Trophoblast cell (in vitro differentiated cells and primary cell): Measurements from ENCODE around the gene ARHGEF6. TPM values are rescaled to one million over a fixed set of nuclear protein-coding genes. Genes with fewer than 3 reads are reported as not detected.

Experiments used
- DNase-seq, 2 donors: peaks; one replicate each; pipeline ENCODE4 v3.0.0-alpha.2; 2016
- H2AFZ ChIP-seq: 2 replicates; pipeline ENCODE4 v1.6.1; 2013; ENCODE audit warnings: low read length, moderate library complexity, mild to moderate bottlenecking; ENCODE audit not compliant: insufficient read depth, poor library complexity
- H2AK5ac ChIP-seq: 2 replicates; pipeline ENCODE4 v1.6.1; 2013; ENCODE audit warnings: mild to moderate bottlenecking, low read length
- H2BK120ac ChIP-seq: 2 replicates; pipeline ENCODE4 v1.6.1; 2013; ENCODE audit warnings: low read length, mild to moderate bottlenecking, moderate library complexity; ENCODE audit not compliant: insufficient read depth, poor library complexity
- H2BK12ac ChIP-seq: 2 replicates; pipeline ENCODE4 v1.6.1; 2013; ENCODE audit warnings: mild to moderate bottlenecking, low read length, moderate library complexity
- H2BK5ac ChIP-seq: 2 replicates; pipeline ENCODE4 v1.6.1; 2013; ENCODE audit warnings: low read length, low read depth, moderate library complexity, mild to moderate bottlenecking; ENCODE audit not compliant: poor library complexity
- H3K14ac ChIP-seq: 2 replicates; pipeline ENCODE4 v1.6.1; 2013; ENCODE audit warnings: mild to moderate bottlenecking, low read length
- H3K18ac ChIP-seq: 2 replicates; pipeline ENCODE4 v1.6.1; 2013; ENCODE audit warnings: mild to moderate bottlenecking, low read length
- H3K23ac ChIP-seq: 2 replicates; pipeline ENCODE4 v1.6.1; 2013; ENCODE audit warnings: low read length
- H3K27ac ChIP-seq: 2 replicates; pipeline ENCODE4 v1.5.1; 2013; ENCODE audit warnings: low read depth, mild to moderate bottlenecking, inconsistent platforms, low read length, moderate library complexity
- H3K27me3 ChIP-seq: 2 replicates; pipeline ENCODE4 v1.6.1; 2013; ENCODE audit warnings: inconsistent platforms, mild to moderate bottlenecking, low read length, moderate library complexity; ENCODE audit not compliant: insufficient read depth
- H3K36me3 ChIP-seq, 2 experiments: 1 replicate in 1 of 2; 2 replicates in 1 of 2; pipeline ENCODE4 v1.6.1; 2013; ENCODE audit warnings: low read length in 2 of 2, mild to moderate bottlenecking in 2 of 2, moderate library complexity in 1 of 2; ENCODE audit not compliant: insufficient read depth in 2 of 2, control insufficient read depth in 1 of 2
- H3K4ac ChIP-seq: 2 replicates; pipeline ENCODE4 v1.6.1; 2013; ENCODE audit warnings: low read depth, mild to moderate bottlenecking, low read length, moderate library complexity
- H3K4me1 ChIP-seq, 2 experiments: 1 replicate in 1 of 2; 2 replicates in 1 of 2; pipeline ENCODE4 v1.6.1; 2013; ENCODE audit warnings: low read length in 2 of 2, mild to moderate bottlenecking in 2 of 2, moderate library complexity in 1 of 2; ENCODE audit not compliant: insufficient read depth in 2 of 2, control insufficient read depth in 1 of 2
- H3K4me2 ChIP-seq: 2 replicates; pipeline ENCODE4 v1.6.1; 2013; ENCODE audit warnings: inconsistent platforms, mild to moderate bottlenecking, low read length, moderate library complexity
- H3K4me3 ChIP-seq: 2 replicates; pipeline ENCODE4 v1.5.1; 2013; ENCODE audit warnings: mild to moderate bottlenecking, low read depth, low read length, inconsistent platforms
- H3K79me1 ChIP-seq: one replicate; pipeline ENCODE4 v1.6.1; 2013; ENCODE audit warnings: low read length
- H3K79me2 ChIP-seq: 2 replicates; pipeline ENCODE4 v1.6.1; 2013; ENCODE audit warnings: low read length, mild to moderate bottlenecking; ENCODE audit not compliant: control insufficient read depth, insufficient read depth, poor library complexity
- H3K9ac ChIP-seq: 2 replicates; pipeline ENCODE4 v1.6.1; 2013; ENCODE audit warnings: mild to moderate bottlenecking, low read length
- H3K9me3 ChIP-seq: 2 replicates; pipeline ENCODE4 v1.6.1; 2013; ENCODE audit warnings: low read depth, mild to moderate bottlenecking, control low read depth, inconsistent platforms, low read length; ENCODE audit not compliant: insufficient read depth
- H4K12ac ChIP-seq: 2 replicates; pipeline ENCODE4 v1.6.1; 2013; ENCODE audit warnings: low read depth, mild to moderate bottlenecking, low read length, moderate library complexity
- H4K8ac ChIP-seq: 2 replicates; pipeline ENCODE4 v1.6.1; 2013; ENCODE audit warnings: low read depth, mild to moderate bottlenecking, low read length, moderate library complexity
- H4K91ac ChIP-seq: one replicate; pipeline ENCODE4 v1.6.1; 2013; ENCODE audit warnings: low read depth, mild to moderate bottlenecking, low read length, moderate library complexity
- WGBS: extraction: QIAGEN DNeasy Blood & Tissue Kit; methylation state at CpG from one replicate; pipeline ENCODE4 v1.1.7; 2013; ENCODE audit warnings: missing lambda C conversion rate; ENCODE audit not compliant: insufficient read length, insufficient coverage; ENCODE audit errors: extremely low coverage; 5-methylcytosine and 5-hydroxymethylcytosine counted together
- polyA plus RNA-seq: library from polyadenylated mRNA; stranded (reverse); fragments of 200-250 nt; gene quantifications from 2 replicates; pipeline ENCODE4 v1.2.3, GENCODE V29; 2013

Gene ARHGEF6
- polyA plus RNA-seq: 0.44 and 0.46 TPM in 2 replicates

GRCh38 chrX:136780763-136781162, at the start of gene ARHGEF6:
Gene ARHGEF6, minus strand, starts transcription at chrX:136780932. Its CDS starts 50 bp downstream, at chrX:136780882.
- Histone ChIP-seq H3K4ac (no peak within 1 kb of the TSS), H3K4me2 (no peak within 1 kb of the TSS), H3K4me1 (peaks cover 0 to 2% of the 10 kb centered on the region in 2 experiments), H4K91ac (no peak within 1 kb of the TSS), H3K23ac (no peak within 1 kb of the TSS), H2AFZ (no peak within 1 kb of the TSS), H3K79me1 (no peaks in the 10 kb centered on the region), H3K9me3 (no peaks in the 10 kb centered on the region), H4K8ac (no peak within 1 kb of the TSS), H2AK5ac (no peak within 1 kb of the TSS), H2BK120ac (no peak within 1 kb of the TSS), H3K27ac (no peak within 1 kb of the TSS), H3K4me3 (no peak within 1 kb of the TSS), H3K36me3 (no peaks in the 10 kb centered on the region), H2BK5ac (no peak within 1 kb of the TSS), H2BK12ac (no peak within 1 kb of the TSS), H3K18ac (no peak within 1 kb of the TSS), H3K14ac (no peak within 1 kb of the TSS), H3K27me3 (no peaks in the 10 kb centered on the region), H3K79me2 (no peaks in the 10 kb centered on the region), H3K9ac (no peak within 1 kb of the TSS), H4K12ac (no peak within 1 kb of the TSS)
- no peak for DNase-seq
- WGBS: no CpG with 5 or more reads among the region's 10 CpGs

GRCh38 chrX:136829413-136829812, 48.7 kb upstream of the ARHGEF6 start:
- Histone ChIP-seq H3K9ac (no peak overlapping the region), H3K23ac (no peak overlapping the region), H4K91ac (no peak overlapping the region), H2BK120ac (no peak overlapping the region), H2BK5ac (no peak overlapping the region), H3K4me2 (no peak overlapping the region), H3K27me3 (no peaks in the 10 kb centered on the region), H2AFZ (no peak overlapping the region), H3K9me3 (no peaks in the 10 kb centered on the region), H3K79me2 (no peaks in the 10 kb centered on the region), H3K79me1 (no peaks in the 10 kb centered on the region), H3K27ac (no peak overlapping the region), H3K4me3 (no peak overlapping the region), H3K18ac (no peak overlapping the region), H2AK5ac (no peak overlapping the region), H3K14ac (no peak overlapping the region), H4K8ac (no peak overlapping the region), H4K12ac (no peak overlapping the region), H2BK12ac (no peak overlapping the region), H3K4ac (no peak overlapping the region), H3K36me3 (no peaks in the 10 kb centered on the region), H3K4me1 (no peaks in the 10 kb centered on the region)
- no CpG with 5 or more reads among the region's 5 CpGs for WGBS
- DNase-seq: no peak

GRCh38 chrX:136828830-136829229, 48.1 kb upstream of the ARHGEF6 start:
- Histone ChIP-seq H3K9ac (no peak overlapping the region), H3K4me1 (no peaks in the 10 kb centered on the region), H2AFZ (no peak overlapping the region), H3K79me1 (no peaks in the 10 kb centered on the region), H3K23ac (no peak overlapping the region), H3K4me2 (no peak overlapping the region), H2BK120ac (no peak overlapping the region), H3K79me2 (no peaks in the 10 kb centered on the region), H2BK5ac (no peak overlapping the region), H2BK12ac (no peak overlapping the region), H4K8ac (no peak overlapping the region), H3K9me3 (no peaks in the 10 kb centered on the region), H3K27me3 (no peaks in the 10 kb centered on the region), H4K91ac (no peak overlapping the region), H2AK5ac (no peak overlapping the region), H3K4me3 (no peak overlapping the region), H3K18ac (no peak overlapping the region), H3K4ac (no peak overlapping the region), H3K36me3 (no peaks in the 10 kb centered on the region), H4K12ac (no peak overlapping the region), H3K14ac (no peak overlapping the region), H3K27ac (no peak overlapping the region)
- no CpG with 5 or more reads among the region's 1 CpG for WGBS
- no peak for DNase-seq

- H3K23ac ChIP-seq: no peak overlapping the region
- H2BK5ac ChIP-seq: no peak overlapping the region
- H3K4ac ChIP-seq: no peak overlapping the region
- H4K91ac ChIP-seq: no peak overlapping the region
- no peak for DNase-seq
- no peak overlapping the region for H4K12ac ChIP-seq
- no peaks in the 10 kb centered on the region for H3K4me1 ChIP-seq
- H3K9ac ChIP-seq: no peak overlapping the region
- H3K27ac ChIP-seq: no peak overlapping the region
- no peak overlapping the region for H3K14ac ChIP-seq
- no peaks in the 10 kb centered on the region for H3K9me3 ChIP-seq
- H2AK5ac ChIP-seq: no peak overlapping the region
- H2BK120ac ChIP-seq: no peak overlapping the region
- no peaks in the 10 kb centered on the region for H3K79me1 ChIP-seq
- H2BK12ac ChIP-seq: no peak overlapping the region
- WGBS: no CpG with 5 or more reads among the region's 3 CpGs
- no peak overlapping the region for H3K4me3 ChIP-seq
- H4K8ac ChIP-seq: no peak overlapping the region
- H2AFZ ChIP-seq: no peak overlapping the region
- H3K36me3 ChIP-seq: no peaks in the 10 kb centered on the region
- no peak overlapping the region for H3K4me2 ChIP-seq
- H3K79me2 ChIP-seq: no peaks in the 10 kb centered on the region
- H3K27me3 ChIP-seq: no peaks in the 10 kb centered on the region
- no peak overlapping the region for H3K18ac ChIP-seq
Observed at GRCh38 chrX:136827026-136827425, 46.3 kb upstream of the ARHGEF6 start.
